GM10248 (cell line): Measurements from ENCODE around the gene RIN3.
"Not testable (repeated sequence)": the region's sequence is repeated elsewhere in the genome, so short reads cannot be mapped to it uniquely, and the experiment has no call there.

Experiments used
- CTCF ChIA-PET: fragments of 300-600 bp; sonication (Branson Sonifier 250); formaldehyde crosslinking; extraction: SDS; loops from one replicate; lab custom pipeline; 2021; ENCODE audit warnings: antibody characterized with exemption; lab: Yijun Ruan, JAX
- POLR2A ChIA-PET: fragments of 350-650 bp; sonication (Branson Sonifier 250); formaldehyde crosslinking; extraction: SDS; loops from one replicate; lab custom pipeline; 2020; ENCODE audit warnings: antibody characterized with exemption; lab: Yijun Ruan, JAX
- DNase-seq: peaks from one replicate; pipeline ENCODE4 v3.0.0; 2012; ENCODE audit errors: extremely low spot score
- CTCF ChIP-seq: IDR thresholded peaks from 2 replicates; pipeline ENCODE4 v1.5.1; 2012; ENCODE audit warnings: mild to moderate bottlenecking, low read depth; ENCODE audit errors: extremely low read depth, missing control alignments, control extremely low read depth

RIN3 gene

GRCh38 chr14:92637864-92638263 lies 124.3 kb downstream of the RIN3 start:
- ChIA-PET CTCF (interaction anchor here (0.7 kb wide), 1 partner anchor 44 kb away, joined by 3 read pairs; no protein-coding TSS in a partner anchor), POLR2A (no interaction called here)
- DNase-seq = no peak
- no peak for TF ChIP-seq CTCF

GRCh38 chr14:92638266-92638665 lies 124.7 kb downstream of the RIN3 start:
- no peak for DNase-seq
- TF ChIP-seq CTCF = no peak
- ChIA-PET POLR2A (no interaction called here), CTCF (interaction anchor here (1.0 kb wide), 1 partner anchor 52 kb away, joined by 3 read pairs; no protein-coding TSS in a partner anchor)

- DNase-seq = no peak
- POLR2A ChIA-PET = no interaction called here
- TF ChIP-seq CTCF = no peak
- CTCF ChIA-PET = interaction anchor here (1.0 kb wide), 1 partner anchor 51 kb away, joined by 3 read pairs; no protein-coding TSS in a partner anchor
Measured at GRCh38 chr14:92638904-92639303, 125.3 kb downstream of the RIN3 start.

- POLR2A ChIA-PET, CTCF ChIA-PET, DNase-seq: not testable (repeated sequence)
Measured at GRCh38 chr14:92639472-92640117, 126.0 kb downstream of the RIN3 start.

GRCh38 chr14:92641306-92641705 lies 127.7 kb downstream of the RIN3 start:
- ChIA-PET POLR2A (interaction anchor here (0.5 kb wide), 1 partner anchor 103 kb away, joined by 4 read pairs; no protein-coding TSS in a partner anchor), CTCF (interaction anchor here (1.4 kb wide), 1 partner anchor 18 kb away, joined by 4 read pairs; no protein-coding TSS in a partner anchor)
- TF ChIP-seq CTCF = no peak
- no peak for DNase-seq

GRCh38 chr14:92644171-92644969 lies 130.8 kb downstream of the RIN3 start:
- CTCF ChIA-PET = interaction anchor here (1.3 kb wide), 1 partner anchor 11 kb away, joined by 3 read pairs; no protein-coding TSS in a partner anchor
- no peak for TF ChIP-seq CTCF
- POLR2A ChIA-PET = no interaction called here
- no peak for DNase-seq
